Measurements from ENCODE around the gene TSPAN11. TPM values are rescaled to one million over a fixed set of nuclear protein-coding genes. Genes with fewer than 3 reads are reported as not detected.

The TSPAN11 gene
- total and polyA plus RNA-seq, 4 donors = 1.4 to 12.1 (median 3.9) TPM

DNA sequence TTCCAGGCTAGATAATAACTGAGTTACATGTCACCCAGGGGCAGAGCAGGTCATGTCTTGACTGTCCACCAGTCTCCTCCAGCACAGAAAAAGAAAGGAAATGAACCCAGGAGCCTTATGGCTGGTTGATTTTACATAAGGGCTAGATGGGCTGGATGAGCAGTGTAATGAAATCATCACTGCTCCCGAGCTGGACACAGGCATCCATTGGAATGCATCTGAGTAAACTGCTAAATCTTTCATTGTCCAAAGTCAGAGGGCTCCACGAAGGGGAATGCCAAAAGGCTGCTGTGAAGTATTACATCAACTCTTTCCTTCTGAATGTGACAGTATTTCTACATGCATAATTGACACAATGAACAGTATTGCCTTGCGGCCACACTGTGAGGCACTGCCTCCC, 30.1 kb upstream of the TSPAN11 start:
- Histone ChIP-seq H3K36me3 (ENCODE audit: control insufficient read depth in 4 of 4, insufficient read depth in 4 of 4, low read length in 4 of 4) (no peaks in the 10 kb centered on the region), H3K9ac (ENCODE audit: insufficient read depth in 1 of 2, low read length in 2 of 2) (no peak overlapping the region), H3K27me3 (ENCODE audit: control insufficient read depth in 3 of 3, insufficient read depth in 3 of 3, low read length in 2 of 3) (no peaks in the 10 kb centered on the region), H3K9me3 (ENCODE audit: control insufficient read depth in 4 of 4, insufficient read depth in 3 of 4, low read length in 3 of 4) (no peaks in the 10 kb centered on the region), H3K4me1 (ENCODE audit: control insufficient read depth in 5 of 5, insufficient read depth in 5 of 5, low read length in 5 of 5) (no peaks in the 10 kb centered on the region), H3K4me3 (no peak overlapping the region), H3K27ac (ENCODE audit: low read depth in 1 of 2, low read length in 1 of 2) (no peak overlapping the region)
- TF ChIP-seq, protein P1, sequence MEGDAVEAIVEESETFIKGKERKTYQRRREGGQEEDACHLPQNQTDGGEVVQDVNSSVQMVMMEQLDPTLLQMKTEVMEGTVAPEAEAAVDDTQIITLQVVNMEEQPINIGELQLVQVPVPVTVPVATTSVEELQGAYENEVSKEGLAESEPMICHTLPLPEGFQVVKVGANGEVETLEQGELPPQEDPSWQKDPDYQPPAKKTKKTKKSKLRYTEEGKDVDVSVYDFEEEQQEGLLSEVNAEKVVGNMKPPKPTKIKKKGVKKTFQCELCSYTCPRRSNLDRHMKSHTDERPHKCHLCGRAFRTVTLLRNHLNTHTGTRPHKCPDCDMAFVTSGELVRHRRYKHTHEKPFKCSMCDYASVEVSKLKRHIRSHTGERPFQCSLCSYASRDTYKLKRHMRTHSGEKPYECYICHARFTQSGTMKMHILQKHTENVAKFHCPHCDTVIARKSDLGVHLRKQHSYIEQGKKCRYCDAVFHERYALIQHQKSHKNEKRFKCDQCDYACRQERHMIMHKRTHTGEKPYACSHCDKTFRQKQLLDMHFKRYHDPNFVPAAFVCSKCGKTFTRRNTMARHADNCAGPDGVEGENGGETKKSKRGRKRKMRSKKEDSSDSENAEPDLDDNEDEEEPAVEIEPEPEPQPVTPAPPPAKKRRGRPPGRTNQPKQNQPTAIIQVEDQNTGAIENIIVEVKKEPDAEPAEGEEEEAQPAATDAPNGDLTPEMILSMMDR (IDR thresholded peaks at IDR 0.05; ENCODE audit: control extremely low read depth, extremely low read depth) = no peak
- 63 to 83% methylated on average over 3 of the region's 3 CpGs for WGBS, 2 donors
- DNase-seq (peak in 1 of 3 donors; percentile 34), ATAC-seq (ENCODE audit: insufficient read depth, low FRiP score) (no peak)

GRCh38 chr12:30898846-30899245, 27.7 kb upstream of the TSPAN11 start:
- TF ChIP-seq, protein P1 (IDR thresholded peaks at IDR 0.05; ENCODE audit: control extremely low read depth, extremely low read depth) = no peak
- H3K4me3 ChIP-seq = no peak overlapping the region
- WGBS, 2 donors = 88 to 97% methylated on average over 1 of the region's 1 CpG
- DNase-seq (no peak), ATAC-seq (ENCODE audit: insufficient read depth, low FRiP score) (no peak)
- H3K9ac ChIP-seq (ENCODE audit: insufficient read depth in 1 of 2, low read length in 2 of 2) = no peak overlapping the region
- no peaks in the 10 kb centered on the region for H3K4me1 ChIP-seq (ENCODE audit: control insufficient read depth in 5 of 5, insufficient read depth in 5 of 5, low read length in 5 of 5)
- no peaks in the 10 kb centered on the region for H3K36me3 ChIP-seq (ENCODE audit: control insufficient read depth in 4 of 4, insufficient read depth in 4 of 4, low read length in 4 of 4)
- no peaks in the 10 kb centered on the region for H3K27me3 ChIP-seq (ENCODE audit: control insufficient read depth in 3 of 3, insufficient read depth in 3 of 3, low read length in 2 of 3)
- H3K27ac ChIP-seq (ENCODE audit: low read depth in 1 of 2, low read length in 1 of 2) = no peak overlapping the region
- no peaks in the 10 kb centered on the region for H3K9me3 ChIP-seq (ENCODE audit: control insufficient read depth in 4 of 4, insufficient read depth in 3 of 4, low read length in 3 of 4)

DNA sequence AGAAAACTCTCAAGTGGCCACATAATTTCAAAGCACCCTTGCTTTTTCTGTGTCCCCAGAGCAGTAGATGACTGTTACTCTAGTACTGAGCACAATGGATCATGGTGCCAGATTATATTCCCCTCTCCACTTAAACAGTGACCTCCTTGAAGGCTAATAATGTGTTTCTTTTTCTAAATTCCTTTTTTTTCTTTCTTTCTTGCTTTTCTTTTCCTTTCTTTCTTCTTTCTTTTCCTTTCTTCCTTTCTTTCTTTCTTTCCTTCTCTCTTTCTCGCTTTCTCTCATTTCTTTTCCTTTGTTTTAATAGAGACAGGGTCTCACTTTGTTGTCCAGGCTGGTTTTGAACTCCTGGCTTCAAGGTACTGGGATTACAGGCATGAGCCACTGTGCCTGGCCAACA, 26.2 kb upstream of the TSPAN11 start:
- H3K27me3 ChIP-seq (ENCODE audit: control insufficient read depth in 3 of 3, insufficient read depth in 3 of 3, low read length in 2 of 3) = no peaks in the 10 kb centered on the region
- 91 to 92% methylated on average over 1 of the region's 1 CpG for WGBS, 2 donors
- H3K27ac ChIP-seq (ENCODE audit: low read depth in 1 of 2, low read length in 1 of 2) = no peak overlapping the region
- H3K9me3 ChIP-seq (ENCODE audit: control insufficient read depth in 4 of 4, insufficient read depth in 3 of 4, low read length in 3 of 4) = no peaks in the 10 kb centered on the region
- no peak overlapping the region for H3K4me3 ChIP-seq
- DNase-seq = no peak
- no peak for ATAC-seq (ENCODE audit: insufficient read depth, low FRiP score)
- H3K36me3 ChIP-seq (ENCODE audit: control insufficient read depth in 4 of 4, insufficient read depth in 4 of 4, low read length in 4 of 4) = no peaks in the 10 kb centered on the region
- H3K9ac ChIP-seq (ENCODE audit: insufficient read depth in 1 of 2, low read length in 2 of 2) = no peak overlapping the region
- no peaks in the 10 kb centered on the region for H3K4me1 ChIP-seq (ENCODE audit: control insufficient read depth in 5 of 5, insufficient read depth in 5 of 5, low read length in 5 of 5)
- TF ChIP-seq, protein P1 (IDR thresholded peaks at IDR 0.05; ENCODE audit: control extremely low read depth, extremely low read depth) = no peak

DNA sequence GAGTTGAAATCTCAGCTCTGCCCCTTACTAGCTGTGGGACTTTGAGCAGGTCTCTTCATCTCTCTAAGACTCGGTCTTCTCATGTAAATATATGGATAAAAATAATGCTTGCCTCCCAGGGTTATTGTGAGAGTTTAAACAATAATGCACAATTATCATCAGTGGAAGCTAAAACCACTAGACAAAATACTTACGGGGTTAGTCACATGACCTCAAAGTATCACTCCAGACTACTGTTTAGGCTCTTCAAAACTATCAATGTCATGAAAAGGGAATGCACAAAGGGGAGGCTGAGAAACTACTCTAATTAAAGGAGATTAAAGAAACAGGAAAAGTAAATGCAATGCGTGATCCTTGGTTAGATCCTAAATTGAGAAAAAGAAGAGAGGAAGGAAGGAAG, 24.5 kb upstream of the TSPAN11 start:
- Histone ChIP-seq H3K27ac (ENCODE audit: low read depth in 1 of 2, low read length in 1 of 2) (no peak overlapping the region), H3K4me1 (ENCODE audit: control insufficient read depth in 5 of 5, insufficient read depth in 5 of 5, low read length in 5 of 5) (no peaks in the 10 kb centered on the region), H3K36me3 (ENCODE audit: control insufficient read depth in 4 of 4, insufficient read depth in 4 of 4, low read length in 4 of 4) (no peaks in the 10 kb centered on the region), H3K9ac (ENCODE audit: insufficient read depth in 1 of 2, low read length in 2 of 2) (no peak overlapping the region), H3K9me3 (ENCODE audit: control insufficient read depth in 4 of 4, insufficient read depth in 3 of 4, low read length in 3 of 4) (no peaks in the 10 kb centered on the region), H3K4me3 (no peak overlapping the region), H3K27me3 (ENCODE audit: control insufficient read depth in 3 of 3, insufficient read depth in 3 of 3, low read length in 2 of 3) (no peaks in the 10 kb centered on the region)
- ATAC-seq (ENCODE audit: insufficient read depth, low FRiP score) (no peak), DNase-seq (no peak)
- TF ChIP-seq, protein P1 (IDR thresholded peaks at IDR 0.05; ENCODE audit: control extremely low read depth, extremely low read depth) = no peak
- 63 to 73% methylated on average over 3 of the region's 3 CpGs for WGBS, 2 donors

Data from lung (tissue), 12 donors.